Stimulated activated CD8-positive, alpha-beta memory T cell treated with anti-CD3 and anti-CD28 coated beads, Interleukin-15, amount 100 ng/mL, for 1 hour (primary cell): ENCODE measurements around the gene CTNND1.
"Not testable (repeated sequence)": the region's sequence is repeated elsewhere in the genome, so short reads cannot be mapped to it uniquely, and the experiment has no call there.

Experiments
- DNase-seq: peaks from one replicate; pipeline ENCODE4 v3.0.0-alpha.2; 2020; ENCODE audit warnings: low read depth

CTNND1 gene

DNA sequence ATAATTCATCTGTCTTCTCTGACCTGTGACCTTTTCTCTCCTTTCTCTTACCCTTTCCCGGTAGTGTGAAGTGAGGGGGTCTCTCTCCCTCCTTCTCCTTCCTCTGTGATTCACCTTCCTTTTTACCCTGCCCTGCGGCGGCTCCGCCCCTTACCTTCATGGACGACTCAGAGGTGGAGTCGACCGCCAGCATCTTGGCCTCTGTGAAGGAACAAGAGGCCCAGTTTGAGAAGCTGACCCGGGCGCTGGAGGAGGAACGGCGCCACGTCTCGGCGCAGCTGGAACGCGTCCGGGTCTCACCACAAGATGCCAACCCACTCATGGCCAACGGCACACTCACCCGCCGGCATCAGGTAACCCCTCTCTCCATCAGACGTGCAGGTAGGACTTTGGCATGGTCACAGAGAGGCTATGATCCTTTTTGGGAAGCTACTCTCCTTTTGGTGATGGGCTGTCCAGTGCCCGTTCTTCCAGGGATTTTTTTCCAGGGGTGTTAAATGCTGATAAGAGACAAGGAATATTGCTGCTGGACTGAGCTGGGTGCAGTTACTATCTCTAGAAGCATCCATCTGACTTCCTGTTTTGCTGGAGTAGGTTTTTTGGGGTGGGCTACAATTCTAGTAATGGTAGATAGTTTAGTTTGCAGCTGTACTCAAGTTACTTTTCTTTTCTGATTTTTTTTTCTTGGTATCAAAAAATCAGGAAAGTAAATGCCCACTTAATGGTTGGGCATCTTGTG lies 29.9 kb downstream of the CTNND1 start:
- no peak for DNase-seq

GRCh38 chr11:57792060-57792541 lies 30.5 kb downstream of the CTNND1 start:
- peak; percentile 57 for DNase-seq

GRCh38 chr11:57792870-57793269 lies 31.3 kb downstream of the CTNND1 start:
- DNase-seq = no peak

- no peak for DNase-seq
Measured at GRCh38 chr11:57793351-57794115, 31.9 kb downstream of the CTNND1 start.

- no peak for DNase-seq
Measured at GRCh38 chr11:57798905-57799559, 37.4 kb downstream of the CTNND1 start.

DNA sequence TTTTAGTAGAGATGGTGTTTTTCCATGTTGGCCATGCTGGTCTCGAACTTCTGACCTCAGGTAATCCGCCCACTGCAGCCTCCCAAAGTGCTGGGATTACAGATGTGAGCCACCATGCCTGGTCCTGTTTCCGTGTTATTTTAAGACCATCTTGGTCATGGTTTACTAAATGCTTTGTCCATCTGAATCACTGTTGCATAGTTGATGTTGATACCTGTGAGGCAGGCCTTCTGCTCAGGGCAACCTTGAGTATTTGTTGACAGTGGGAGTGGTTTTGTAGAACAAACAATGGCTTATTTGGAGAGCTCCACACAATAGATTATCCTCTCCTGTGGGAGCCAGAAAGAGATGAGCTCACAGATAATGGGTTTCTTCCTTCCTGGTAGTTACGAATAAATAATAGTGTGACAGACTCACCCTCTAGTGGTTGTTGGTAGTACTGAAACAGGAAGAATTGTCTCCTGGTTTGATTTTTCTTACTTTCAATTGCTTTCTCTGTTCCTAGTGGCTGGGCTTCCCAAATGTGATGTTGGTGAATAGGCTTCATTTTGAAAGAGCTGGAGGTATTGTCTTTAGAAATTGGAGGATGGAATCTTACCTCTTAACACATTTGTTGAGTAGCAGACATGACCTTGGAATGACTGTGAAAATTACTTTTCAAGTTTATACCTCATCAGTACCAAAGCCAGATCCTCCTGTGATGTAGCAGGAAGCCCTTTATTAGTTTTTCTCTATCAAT lies 39.0 kb downstream of the CTNND1 start:
- no peak for DNase-seq

GRCh38 chr11:57801183-57801485 lies 39.5 kb downstream of the CTNND1 start:
- no peak for DNase-seq

DNA sequence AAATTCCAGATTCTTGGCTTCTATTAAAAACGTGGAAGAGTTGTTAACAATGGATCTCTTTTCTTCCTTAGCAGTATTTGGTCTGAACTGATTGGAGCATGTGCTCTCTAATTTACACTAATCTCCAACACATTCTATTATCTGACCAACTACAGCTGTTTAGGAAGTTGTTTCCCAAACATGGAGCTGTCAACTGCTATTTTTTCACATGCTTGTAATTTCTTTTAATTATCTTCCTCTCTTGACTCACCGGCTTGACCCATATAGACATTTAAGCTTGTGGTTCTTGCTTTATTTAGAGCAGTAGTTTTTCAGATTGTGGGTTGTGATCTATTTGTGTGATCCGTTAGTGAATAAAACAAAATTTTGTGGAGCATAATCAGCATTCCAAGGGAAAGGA lies 40.8 kb downstream of the CTNND1 start:
- DNase-seq = no peak

GRCh38 chr11:57804466-57804865 lies 42.9 kb downstream of the CTNND1 start:
- DNase-seq = no peak

- no peak for DNase-seq
Measured at GRCh38 chr11:57805780-57806179, 44.2 kb downstream of the CTNND1 start.

- DNase-seq = no peak
Measured at GRCh38 chr11:57812634-57813033, 51.0 kb downstream of the CTNND1 start.

DNA sequence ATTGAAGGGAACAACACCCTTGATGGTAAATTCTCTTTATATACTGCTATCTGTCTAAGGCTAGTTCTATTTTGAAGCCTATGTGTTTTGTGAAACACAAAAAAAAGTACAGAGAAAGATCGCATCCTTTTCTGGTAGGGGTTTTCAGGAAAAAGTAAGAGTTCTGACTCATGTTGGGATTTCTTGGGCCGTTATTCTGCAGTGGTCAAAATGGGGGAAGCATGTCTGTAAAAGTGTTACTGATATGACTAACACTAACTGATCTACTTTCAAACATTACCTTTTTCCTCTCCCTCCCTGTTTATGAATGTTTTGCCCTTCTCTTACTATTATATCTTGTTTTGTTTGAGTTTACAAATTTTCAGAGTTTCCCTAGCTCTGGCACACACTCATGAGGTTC lies 53.9 kb downstream of the CTNND1 start:
- no peak for DNase-seq

- no peak for DNase-seq
Measured at GRCh38 chr11:57815877-57816276, 54.3 kb downstream of the CTNND1 start.

DNA sequence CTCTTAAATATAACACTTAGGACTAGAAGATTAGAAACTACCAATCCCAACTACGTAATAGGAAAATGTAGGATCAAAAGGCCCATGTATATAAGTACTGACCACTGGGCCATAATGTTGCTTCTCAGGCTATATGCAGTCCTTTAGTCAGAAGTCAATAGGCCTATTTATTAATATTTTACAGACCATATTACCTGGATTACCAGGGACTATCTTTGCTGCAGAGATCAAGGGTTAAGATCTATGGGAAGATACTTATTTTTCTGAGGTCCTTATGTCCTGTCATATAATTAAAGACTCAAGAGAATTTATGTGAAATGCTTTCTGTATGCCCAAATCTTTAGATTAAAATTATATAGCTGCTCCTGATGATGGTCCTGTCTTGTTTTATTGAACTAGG lies 57.2 kb downstream of the CTNND1 start:
- DNase-seq = no peak

GRCh38 chr11:57819252-57819979 lies 57.8 kb downstream of the CTNND1 start:
- DNase-seq = no peak

GRCh38 chr11:57823859-57824258 lies 62.3 kb downstream of the CTNND1 start:
- no peak for DNase-seq

- DNase-seq = no peak
Measured at GRCh38 chr11:57834852-57835251, 73.2 kb downstream of the CTNND1 start.

DNA sequence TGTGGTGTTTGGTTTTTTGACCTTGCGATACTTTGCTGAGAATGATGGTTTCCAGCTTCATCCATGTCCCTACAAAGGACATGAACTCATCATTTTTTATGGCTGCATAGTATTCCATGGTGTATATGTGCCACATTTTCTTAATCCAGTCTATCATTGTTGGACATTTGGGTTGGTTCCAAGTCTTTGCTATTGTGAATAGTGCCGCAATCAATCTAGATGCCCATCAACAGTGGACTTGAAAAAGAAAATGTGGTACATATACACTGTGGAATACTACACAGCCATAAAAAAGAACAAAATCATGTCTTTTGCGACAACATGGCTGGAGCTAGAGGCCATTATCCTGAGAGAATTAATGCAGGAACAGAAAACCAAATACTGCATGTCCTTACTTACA lies 77.0 kb downstream of the CTNND1 start:
- not testable (repeated sequence) for DNase-seq

GRCh38 chr11:57842873-57843272 lies 81.3 kb downstream of the CTNND1 start:
- no peak for DNase-seq

DNA sequence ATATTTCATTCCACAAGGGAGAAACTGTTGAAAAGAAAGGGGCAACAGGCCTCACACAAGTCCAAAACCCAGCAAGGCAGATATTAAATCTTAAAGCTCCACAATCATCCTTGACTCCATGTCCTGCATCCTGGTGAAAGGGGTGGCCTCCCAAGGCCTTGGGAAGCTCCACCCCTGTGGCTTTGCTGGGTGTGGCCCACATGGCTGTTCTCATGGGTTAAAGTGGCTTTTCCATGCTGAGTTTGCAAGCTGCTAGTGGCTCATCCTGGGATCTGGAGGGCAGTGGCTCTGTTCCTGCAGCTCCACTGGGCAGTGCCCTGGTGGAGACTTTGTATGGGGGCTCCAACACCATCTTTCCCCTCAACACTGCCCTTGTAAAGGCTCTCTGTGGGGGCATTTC lies 106.4 kb downstream of the CTNND1 start:
- DNase-seq = no peak

DNA sequence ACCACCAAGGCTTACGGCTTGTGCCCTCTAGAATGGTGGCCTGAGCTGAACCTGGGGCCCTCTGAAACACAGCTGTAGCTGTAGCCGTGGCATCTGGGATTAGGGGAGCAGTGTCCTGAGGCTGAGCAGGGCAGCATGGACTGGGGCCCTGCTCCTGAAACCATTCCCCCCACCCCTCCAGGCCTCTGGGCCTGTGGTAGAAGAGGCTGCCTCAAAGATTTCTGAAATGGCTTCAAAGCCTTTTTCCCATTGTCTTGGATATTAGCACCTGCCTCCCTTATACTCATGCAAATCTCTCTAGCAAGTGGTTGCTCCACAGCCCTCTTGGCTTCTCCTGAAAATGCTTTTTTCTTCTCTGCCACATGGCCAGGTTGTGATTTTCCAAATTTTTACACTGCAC lies 106.9 kb downstream of the CTNND1 start:
- no peak for DNase-seq
